ENCODE measurements around the gene TRMT1.
"Not testable (repeated sequence)": the region's sequence is repeated elsewhere in the genome, so short reads cannot be mapped to it uniquely, and the experiment has no call there.

The TRMT1 gene

GRCh38 chr19:13150931-13151604 is 34.5 kb upstream of the TRMT1 start:
- DNase-seq (ENCODE audit: low read depth in 2 of 2): no peak

- DNase-seq (ENCODE audit: low read depth in 2 of 2): peak; percentile 87 to 89
These were observed 33.8 kb upstream of the TRMT1 start, which contains the start of the genes IER2 and STX10 for GRCh38 chr19:13150187-13150930. Gene IER2, plus strand, starts transcription at chr19:13150411. Its CDS starts 2,776 bp downstream, at chr19:13153187. Gene STX10, minus strand, starts transcription at chr19:13150375. Its CDS starts 202 bp downstream, at chr19:13150173.

GRCh38 chr19:13149628-13150186 is 33.2 kb upstream of the TRMT1 start:
- DNase-seq (ENCODE audit: low read depth in 2 of 2): no peak

- DNase-seq (ENCODE audit: low read depth in 2 of 2): not testable (repeated sequence)
These were observed 32.7 kb upstream of the TRMT1 start for GRCh38 chr19:13149173-13149627.

GRCh38 chr19:13146763-13147563 is 30.4 kb upstream of the TRMT1 start:
- DNase-seq (ENCODE audit: low read depth in 2 of 2): no peak

- no peak for DNase-seq (ENCODE audit: low read depth in 2 of 2)
These were observed 23.2 kb upstream of the TRMT1 start for GRCh38 chr19:13139633-13140311.

GRCh38 chr19:13138916-13139198 is 22.3 kb upstream of the TRMT1 start:
- no peak for DNase-seq (ENCODE audit: low read depth in 2 of 2)

- DNase-seq (ENCODE audit: low read depth in 2 of 2): no peak
These were observed 21.8 kb upstream of the TRMT1 start for GRCh38 chr19:13138171-13138915.

GRCh38 chr19:13137290-13137794 is 20.8 kb upstream of the TRMT1 start:
- no peak for DNase-seq (ENCODE audit: low read depth in 2 of 2)

GRCh38 chr19:13135068-13136062 is 18.8 kb upstream of the TRMT1 start:
- DNase-seq (ENCODE audit: low read depth in 2 of 2): no peak

- no peak for DNase-seq (ENCODE audit: low read depth in 2 of 2)
These were observed 18.1 kb upstream of the TRMT1 start for GRCh38 chr19:13134626-13135025.

GRCh38 chr19:13133241-13133870 is 16.8 kb upstream of the TRMT1 start:
- no peak for DNase-seq (ENCODE audit: low read depth in 2 of 2)

- peak in 1 of 2 donors; percentile 48 for DNase-seq (ENCODE audit: low read depth in 2 of 2)
These were observed 16.1 kb upstream of the TRMT1 start for GRCh38 chr19:13132471-13133180.

GRCh38 chr19:13130886-13131490 is 14.4 kb upstream of the TRMT1 start:
- no peak for DNase-seq (ENCODE audit: low read depth in 2 of 2)

- no peak for DNase-seq (ENCODE audit: low read depth in 2 of 2)
These were observed 12.8 kb upstream of the TRMT1 start for GRCh38 chr19:13129384-13129783.

- no peak for DNase-seq (ENCODE audit: low read depth in 2 of 2)
These were observed 12.0 kb upstream of the TRMT1 start for GRCh38 chr19:13128583-13128982.

GRCh38 chr19:13127811-13128575 is 11.5 kb upstream of the TRMT1 start:
- no peak for DNase-seq (ENCODE audit: low read depth in 2 of 2)

Measured in activated CD4-positive, alpha-beta T cell treated with anti-CD3 and anti-CD28 coated beads for 24 hours (primary cell).